ENCODE results near the gene CHGA.

CHGA gene

DNA sequence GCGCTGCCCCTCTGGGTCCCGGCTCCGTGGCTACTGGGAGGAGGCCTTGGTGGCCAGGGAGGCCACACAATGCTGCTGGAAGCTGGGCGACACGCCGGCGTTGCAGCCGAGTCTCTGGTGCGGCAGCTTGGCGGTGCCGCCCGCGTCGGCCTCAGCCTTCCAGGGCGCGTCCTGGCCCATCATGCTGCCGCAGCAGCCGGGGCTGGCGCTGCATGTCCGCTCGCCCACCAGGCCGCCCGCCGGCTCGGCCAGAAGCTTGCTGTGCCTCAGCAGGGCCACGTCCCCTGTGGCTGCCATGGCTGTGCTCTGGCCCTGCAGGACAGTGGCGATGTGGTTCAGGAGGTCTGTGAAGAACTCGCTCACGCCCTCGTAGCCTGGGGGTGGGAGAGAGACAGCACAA lies 18.6 kb downstream of the CHGA start:
- H3K4me2 ChIP-seq (ENCODE audit: low read depth, low read length, poor library complexity, severe bottlenecking) = no peak overlapping the region
- no peaks in the 10 kb centered on the region for H3K79me2 ChIP-seq (ENCODE audit: insufficient read depth, low read length)
- H3K9me3 ChIP-seq (ENCODE audit: insufficient read depth, low read depth, low read length) = no peaks in the 10 kb centered on the region
- H3K9ac ChIP-seq (ENCODE audit: low read depth, low read length, poor library complexity, severe bottlenecking) = no peak overlapping the region
- no peaks in the 10 kb centered on the region for H3F3A ChIP-seq (ENCODE audit: low read depth)
- H3K4me1 ChIP-seq (ENCODE audit: insufficient read depth, low read length, poor library complexity, severe bottlenecking) = no peaks in the 10 kb centered on the region
- H4K20me1 ChIP-seq (ENCODE audit: insufficient read depth, low read length, poor library complexity, severe bottlenecking) = no peaks in the 10 kb centered on the region
- no peak overlapping the region for H2AFZ ChIP-seq (ENCODE audit: low read length)
- H3K4me3 ChIP-seq (ENCODE audit: low read length, poor library complexity, severe bottlenecking) = no peak overlapping the region
- TF ChIP-seq EZH2phosphoT487 (IDR thresholded peaks at IDR 0.05; ENCODE audit: borderline replicate concordance) (no peak), CTCF (conservative IDR thresholded peaks at IDR 0.05; ENCODE audit: low read length) (no peak)
- H3K27me3 ChIP-seq (ENCODE audit: insufficient read depth, low read length, poor library complexity, severe bottlenecking) = no peaks in the 10 kb centered on the region
- H3K9me2 ChIP-seq (replicated peaks; ENCODE audit: low read depth, low read length) = no peaks in the 10 kb centered on the region
- peaks cover 11% of the 10 kb centered on the region; the same call in 1 of the 2 replicates for H3K36me3 ChIP-seq (ENCODE audit: insufficient read depth, low read length)

GRCh38 chr14:92942136-92942535 lies 19.2 kb downstream of the CHGA start:
- H3K9ac ChIP-seq (ENCODE audit: low read depth, low read length, poor library complexity, severe bottlenecking) = no peak overlapping the region
- no peaks in the 10 kb centered on the region for H3K9me2 ChIP-seq (replicated peaks; ENCODE audit: low read depth, low read length)
- H4K20me1 ChIP-seq (ENCODE audit: insufficient read depth, low read length, poor library complexity, severe bottlenecking) = no peaks in the 10 kb centered on the region
- no peak overlapping the region for H3K4me2 ChIP-seq (ENCODE audit: low read depth, low read length, poor library complexity, severe bottlenecking)
- H3K4me1 ChIP-seq (ENCODE audit: insufficient read depth, low read length, poor library complexity, severe bottlenecking) = no peaks in the 10 kb centered on the region
- no peaks in the 10 kb centered on the region for H3K27me3 ChIP-seq (ENCODE audit: insufficient read depth, low read length, poor library complexity, severe bottlenecking)
- peaks cover 9% of the 10 kb centered on the region; the same call in 1 of the 2 replicates for H3K36me3 ChIP-seq (ENCODE audit: insufficient read depth, low read length)
- no peaks in the 10 kb centered on the region for H3F3A ChIP-seq (ENCODE audit: low read depth)
- no peak overlapping the region for H2AFZ ChIP-seq (ENCODE audit: low read length)
- no peak for TF ChIP-seq EZH2phosphoT487 (IDR thresholded peaks at IDR 0.05; ENCODE audit: borderline replicate concordance)
- no peak for TF ChIP-seq CTCF (conservative IDR thresholded peaks at IDR 0.05; ENCODE audit: low read length)
- H3K9me3 ChIP-seq (ENCODE audit: insufficient read depth, low read depth, low read length) = no peaks in the 10 kb centered on the region
- no peaks in the 10 kb centered on the region for H3K79me2 ChIP-seq (ENCODE audit: insufficient read depth, low read length)
- H3K4me3 ChIP-seq (ENCODE audit: low read length, poor library complexity, severe bottlenecking) = no peak overlapping the region

DNA sequence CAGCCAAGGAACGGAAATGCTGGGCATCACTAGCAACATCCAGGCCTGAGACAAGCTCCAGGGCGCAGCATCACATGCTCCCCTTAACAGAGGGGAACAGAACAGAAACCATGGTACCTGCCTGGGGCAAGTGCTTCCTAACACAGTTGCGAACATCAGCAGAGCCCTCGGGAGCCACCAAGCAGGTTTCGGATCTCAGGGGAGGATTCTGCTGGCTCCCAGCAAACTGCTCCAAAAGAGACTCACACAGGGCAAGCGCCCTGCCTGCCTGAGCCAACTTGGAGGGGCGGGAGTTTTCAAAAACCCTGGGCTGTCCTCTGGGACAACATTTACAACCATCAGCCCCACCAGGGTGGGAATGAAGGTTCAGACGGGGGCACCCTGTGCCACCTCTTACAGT lies 19.6 kb downstream of the CHGA start:
- Histone ChIP-seq H3K9me3 (ENCODE audit: insufficient read depth, low read depth, low read length) (no peaks in the 10 kb centered on the region), H3K4me2 (ENCODE audit: low read depth, low read length, poor library complexity, severe bottlenecking) (no peak overlapping the region), H2AFZ (ENCODE audit: low read length) (no peak overlapping the region), H3K36me3 (ENCODE audit: insufficient read depth, low read length) (peaks cover 10% of the 10 kb centered on the region; the same call in 1 of the 2 replicates), H3F3A (ENCODE audit: low read depth) (no peaks in the 10 kb centered on the region), H3K4me3 (ENCODE audit: low read length, poor library complexity, severe bottlenecking) (no peak overlapping the region), H3K27me3 (ENCODE audit: insufficient read depth, low read length, poor library complexity, severe bottlenecking) (no peaks in the 10 kb centered on the region), H3K9ac (ENCODE audit: low read depth, low read length, poor library complexity, severe bottlenecking) (no peak overlapping the region), H3K4me1 (ENCODE audit: insufficient read depth, low read length, poor library complexity, severe bottlenecking) (no peaks in the 10 kb centered on the region), H3K79me2 (ENCODE audit: insufficient read depth, low read length) (no peaks in the 10 kb centered on the region), H3K9me2 (replicated peaks; ENCODE audit: low read depth, low read length) (no peaks in the 10 kb centered on the region), H4K20me1 (ENCODE audit: insufficient read depth, low read length, poor library complexity, severe bottlenecking) (no peaks in the 10 kb centered on the region)
- no peak for TF ChIP-seq EZH2phosphoT487 (IDR thresholded peaks at IDR 0.05; ENCODE audit: borderline replicate concordance)
- no peak for TF ChIP-seq CTCF (conservative IDR thresholded peaks at IDR 0.05; ENCODE audit: low read length)
